ENCODE data around the gene SLC9A1.

SLC9A1 gene

GRCh38 chr1:27102707-27103468, 52.0 kb downstream of the SLC9A1 start:
- peak; percentile 95 for DNase-seq (ENCODE audit: low spot score)

GRCh38 chr1:27102134-27102706, 52.7 kb downstream of the SLC9A1 start:
- no peak for DNase-seq (ENCODE audit: low spot score)

- no peak for DNase-seq (ENCODE audit: low spot score)
Observed at GRCh38 chr1:27101696-27102095, 53.2 kb downstream of the SLC9A1 start.

GRCh38 chr1:27101054-27101491, 53.9 kb downstream of the SLC9A1 start:
- DNase-seq (ENCODE audit: low spot score) = no peak

- DNase-seq (ENCODE audit: low spot score) = no peak
Observed at GRCh38 chr1:27100335-27101053, 54.4 kb downstream of the SLC9A1 start.

GRCh38 chr1:27099587-27100334, 55.2 kb downstream of the SLC9A1 start:
- DNase-seq (ENCODE audit: low spot score) = peak; percentile 48

GRCh38 chr1:27099135-27099586, 55.8 kb downstream of the SLC9A1 start:
- DNase-seq (ENCODE audit: low spot score) = no peak

- no peak for DNase-seq (ENCODE audit: low spot score)
Observed at GRCh38 chr1:27098431-27099134, 56.3 kb downstream of the SLC9A1 start.

- peak; percentile 91 for DNase-seq (ENCODE audit: low spot score)
Observed at GRCh38 chr1:27097484-27097917, 57.4 kb downstream of the SLC9A1 start.

- DNase-seq (ENCODE audit: low spot score) = no peak
Observed at GRCh38 chr1:27095576-27095975, 59.3 kb downstream of the SLC9A1 start.

- no peak for DNase-seq (ENCODE audit: low spot score)
Observed at GRCh38 chr1:27092888-27093287, 62.0 kb downstream of the SLC9A1 start.

GRCh38 chr1:27090911-27091310, 64.0 kb downstream of the SLC9A1 start:
- no peak for DNase-seq (ENCODE audit: low spot score)

GRCh38 chr1:27087371-27088220, 67.3 kb downstream of the SLC9A1 start:
- DNase-seq (ENCODE audit: low spot score) = no peak

- no peak for DNase-seq (ENCODE audit: low spot score)
Observed at GRCh38 chr1:27086628-27087027, 68.3 kb downstream of the SLC9A1 start.

GRCh38 chr1:27086026-27086425, 68.9 kb downstream of the SLC9A1 start:
- no peak for DNase-seq (ENCODE audit: low spot score)

- DNase-seq (ENCODE audit: low spot score) = no peak
Observed at GRCh38 chr1:27084107-27084506, 70.8 kb downstream of the SLC9A1 start.

GRCh38 chr1:27077968-27078367, 77.0 kb downstream of the SLC9A1 start:
- DNase-seq (ENCODE audit: low spot score) = no peak

- no peak for DNase-seq (ENCODE audit: low spot score)
Observed at GRCh38 chr1:27076803-27077202, 78.1 kb downstream of the SLC9A1 start.

GRCh38 chr1:27074175-27074780, 80.6 kb downstream of the SLC9A1 start:
- DNase-seq (ENCODE audit: low spot score) = no peak

GRCh38 chr1:27071049-27071416, 83.9 kb downstream of the SLC9A1 start:
- DNase-seq (ENCODE audit: low spot score) = no peak
